Parathyroid adenoma (tissue), 2 donors: Measurements from ENCODE around the gene TMEM121B.

ENCODE experiments used
- H2AFZ ChIP-seq: fragments of 300-600 bp; sonication (generic); one replicate; pipeline ENCODE4 v1.7.0; 2017; ENCODE audit warnings: antibody characterized with exemption, mild to moderate bottlenecking
- H3K27ac ChIP-seq: fragments of 300-600 bp; sonication (generic); one replicate; pipeline ENCODE4 v1.7.0; 2017
- H3K27me3 ChIP-seq: fragments of 300-600 bp; sonication (generic); one replicate; pipeline ENCODE4 v1.7.0; 2017; ENCODE audit warnings: low read length; ENCODE audit not compliant: control insufficient read depth, insufficient read depth
- H3K36me3 ChIP-seq: fragments of 300-600 bp; sonication (generic); one replicate; pipeline ENCODE4 v1.7.0; 2017; ENCODE audit warnings: low read length; ENCODE audit not compliant: control insufficient read depth, insufficient read depth
- H3K4me1 ChIP-seq: fragments of 300-600 bp; sonication (generic); one replicate; pipeline ENCODE4 v1.7.0; 2017; ENCODE audit warnings: control low read depth
- H3K4me2 ChIP-seq: fragments of 300-600 bp; sonication (generic); one replicate; pipeline ENCODE4 v1.7.0; 2017; ENCODE audit warnings: low read length
- H3K4me3 ChIP-seq: fragments of 300-600 bp; sonication (generic); one replicate; pipeline ENCODE4 v1.7.0; 2017; ENCODE audit warnings: low read depth, low read length
- H3K79me2 ChIP-seq: fragments of 300-600 bp; sonication (generic); one replicate; pipeline ENCODE4 v1.7.0; 2017; ENCODE audit warnings: control low read depth
- H3K9ac ChIP-seq: fragments of 300-600 bp; sonication (generic); one replicate; pipeline ENCODE4 v1.7.0; 2017; ENCODE audit warnings: mild to moderate bottlenecking
- H3K9me3 ChIP-seq: fragments of 300-600 bp; sonication (generic); one replicate; pipeline ENCODE4 v1.7.0; 2017; ENCODE audit warnings: low read length; ENCODE audit not compliant: control insufficient read depth
- CTCF ChIP-seq: fragments of 300-600 bp; sonication (generic); IDR thresholded peaks from one replicate; pipeline ENCODE4 v1.7.0; 2017; ENCODE audit warnings: antibody characterized with exemption, mild to moderate bottlenecking
- donor health status: primary hyperparathyroidism.

The TMEM121B gene

GRCh38 chr22:17116572-17117330 lies 4.4 kb downstream of the TMEM121B start:
- no peak for TF ChIP-seq CTCF
- no peaks in the 10 kb centered on the region for H3K79me2 ChIP-seq
- no peak overlapping the region for H2AFZ ChIP-seq
- no peaks in the 10 kb centered on the region for H3K9me3 ChIP-seq
- no peaks in the 10 kb centered on the region for H3K4me1 ChIP-seq
- no peaks in the 10 kb centered on the region for H3K36me3 ChIP-seq
- peaks cover 6% of the 10 kb centered on the region for H3K27me3 ChIP-seq
- no peak overlapping the region for H3K4me2 ChIP-seq
- no peak overlapping the region for H3K9ac ChIP-seq
- H3K4me3 ChIP-seq, result no peak overlapping the region
- H3K27ac ChIP-seq, result no peak overlapping the region

- H2AFZ ChIP-seq, result no peak overlapping the region
- H3K27ac ChIP-seq, result no peak overlapping the region
- H3K36me3 ChIP-seq, result no peaks in the 10 kb centered on the region
Observed at GRCh38 chr22:17115945-17116565, 5.1 kb downstream of the TMEM121B start.

GRCh38 chr22:17115236-17115635 lies 5.9 kb downstream of the TMEM121B start:
- no peak overlapping the region for H3K27ac ChIP-seq
- H3K9me3 ChIP-seq, result no peaks in the 10 kb centered on the region
- no peak overlapping the region for H3K4me2 ChIP-seq
- H2AFZ ChIP-seq, result no peak overlapping the region
- peaks cover 6% of the 10 kb centered on the region for H3K27me3 ChIP-seq
- no peaks in the 10 kb centered on the region for H3K79me2 ChIP-seq
- no peak overlapping the region for H3K4me3 ChIP-seq
- H3K4me1 ChIP-seq, result no peaks in the 10 kb centered on the region
- H3K9ac ChIP-seq, result no peak overlapping the region
- no peaks in the 10 kb centered on the region for H3K36me3 ChIP-seq
- no peak for TF ChIP-seq CTCF

More at GRCh38 chr22:17115945-17116565, 5.1 kb downstream of the TMEM121B start:
- Histone ChIP-seq H3K4me1 (no peaks in the 10 kb centered on the region), H3K4me2 (no peak overlapping the region), H3K79me2 (no peaks in the 10 kb centered on the region), H3K27me3 (peaks cover 6% of the 10 kb centered on the region), H3K9me3 (no peaks in the 10 kb centered on the region), H3K4me3 (no peak overlapping the region), H3K9ac (no peak overlapping the region)
- no peak for TF ChIP-seq CTCF

- Histone ChIP-seq H3K4me2 (no peak overlapping the region), H3K79me2 (no peaks in the 10 kb centered on the region), H3K4me1 (no peaks in the 10 kb centered on the region), H3K9me3 (no peaks in the 10 kb centered on the region), H2AFZ (no peak overlapping the region), H3K27me3 (peaks cover 6% of the 10 kb centered on the region), H3K4me3 (no peak overlapping the region), H3K27ac (no peak overlapping the region), H3K9ac (no peak overlapping the region), H3K36me3 (no peaks in the 10 kb centered on the region)
- TF ChIP-seq CTCF, result no peak
Observed at GRCh38 chr22:17114898-17115235, 6.3 kb downstream of the TMEM121B start.
